ENCODE measurements around the gene ATP5ME. TPM values are rescaled to one million over a fixed set of nuclear protein-coding genes. Genes with fewer than 3 reads are reported as not detected.

The ATP5ME gene
- total RNA-seq, 2 donors from 2014 or later = 187 to 224 TPM

DNA sequence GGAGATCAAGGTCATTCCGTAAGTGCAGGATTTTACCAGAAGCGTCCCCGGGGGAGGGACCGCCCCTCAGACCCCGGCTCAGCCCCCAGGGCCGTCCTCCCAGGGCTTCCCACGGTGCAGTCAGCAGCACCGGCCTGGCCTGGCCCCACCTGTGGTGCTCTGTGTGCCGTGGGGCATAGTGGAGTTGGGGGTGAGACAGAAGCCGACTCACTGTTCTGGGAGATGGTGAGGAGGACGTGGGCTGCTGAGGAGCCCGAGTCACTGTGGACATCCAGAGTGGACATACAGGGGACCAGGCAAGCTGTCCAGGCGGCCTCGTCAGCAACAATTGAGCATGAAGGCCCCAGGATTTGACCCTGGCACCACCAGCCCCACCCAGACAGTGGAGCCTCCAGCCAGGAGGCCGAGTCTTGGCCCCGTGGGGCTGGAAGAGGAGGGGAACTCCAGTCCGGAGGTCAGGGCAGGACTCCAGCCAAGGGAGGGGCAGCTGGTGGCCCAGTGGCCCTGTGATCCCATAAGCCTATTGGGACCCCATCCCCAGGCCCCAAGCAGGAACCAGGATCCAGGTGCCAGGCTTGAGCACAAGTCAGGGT lies 19.1 kb downstream of the ATP5ME start:
- H3K27me3 Mint-ChIP-seq = no peaks in the 10 kb centered on the region
- H3K27ac Mint-ChIP-seq = no peak overlapping the region
- H3K4me1 Mint-ChIP-seq (ENCODE audit: low read depth in 2 of 2) = peaks cover 0 to 3% of the 10 kb centered on the region in 2 donors
- H3K4me3 Mint-ChIP-seq = no peak overlapping the region
- no peaks in the 10 kb centered on the region for H3K9me3 Mint-ChIP-seq
- DNase-seq (ENCODE audit: low spot score) (no peak), ATAC-seq (no peak)
- H3K36me3 Mint-ChIP-seq = no peaks in the 10 kb centered on the region

DNA sequence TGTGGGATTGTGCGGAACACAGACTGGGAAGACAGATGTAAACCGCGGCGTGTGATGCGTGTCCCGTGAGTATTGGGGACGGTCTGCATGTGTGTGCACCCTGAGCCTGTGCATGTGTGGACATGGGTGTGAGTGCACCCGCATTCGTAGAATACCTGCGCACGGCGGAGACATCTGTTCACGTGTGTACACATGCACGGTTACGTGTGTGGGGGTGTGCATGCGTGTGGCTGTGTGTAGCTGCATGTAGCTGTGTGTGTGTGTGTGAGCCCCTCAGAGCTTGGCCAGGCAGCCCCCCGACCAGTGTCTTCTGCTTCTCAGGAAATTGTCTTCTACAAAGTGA lies 19.6 kb downstream of the ATP5ME start:
- H3K9me3 Mint-ChIP-seq = no peaks in the 10 kb centered on the region
- DNase-seq (ENCODE audit: low spot score) (no peak), ATAC-seq (no peak)
- no peaks in the 10 kb centered on the region for H3K27me3 Mint-ChIP-seq
- H3K36me3 Mint-ChIP-seq = no peaks in the 10 kb centered on the region
- no peak overlapping the region for H3K27ac Mint-ChIP-seq
- peaks cover 0 to 3% of the 10 kb centered on the region in 2 donors for H3K4me1 Mint-ChIP-seq (ENCODE audit: low read depth in 2 of 2)
- no peak overlapping the region for H3K4me3 Mint-ChIP-seq

- H3K4me1 Mint-ChIP-seq (ENCODE audit: low read depth in 2 of 2) = peaks cover 0 to 3% of the 10 kb centered on the region in 2 donors
- H3K27me3 Mint-ChIP-seq = no peaks in the 10 kb centered on the region
- ATAC-seq (no peak), DNase-seq (ENCODE audit: low spot score) (no peak)
- H3K27ac Mint-ChIP-seq = no peak overlapping the region
- H3K36me3 Mint-ChIP-seq = no peaks in the 10 kb centered on the region
- no peak overlapping the region for H3K4me3 Mint-ChIP-seq
- no peaks in the 10 kb centered on the region for H3K9me3 Mint-ChIP-seq
Measured at GRCh38 chr4:653831-654502, 20.1 kb downstream of the ATP5ME start.

- DNase-seq (ENCODE audit: low spot score) (no peak), ATAC-seq (no peak)
- peaks cover 0 to 3% of the 10 kb centered on the region in 2 donors for H3K4me1 Mint-ChIP-seq (ENCODE audit: low read depth in 2 of 2)
- H3K27me3 Mint-ChIP-seq = no peaks in the 10 kb centered on the region
- no peak overlapping the region for H3K4me3 Mint-ChIP-seq
- H3K36me3 Mint-ChIP-seq = no peaks in the 10 kb centered on the region
- H3K27ac Mint-ChIP-seq = no peak overlapping the region
- H3K9me3 Mint-ChIP-seq = no peaks in the 10 kb centered on the region
Measured at GRCh38 chr4:653080-653821, 20.8 kb downstream of the ATP5ME start.

DNA sequence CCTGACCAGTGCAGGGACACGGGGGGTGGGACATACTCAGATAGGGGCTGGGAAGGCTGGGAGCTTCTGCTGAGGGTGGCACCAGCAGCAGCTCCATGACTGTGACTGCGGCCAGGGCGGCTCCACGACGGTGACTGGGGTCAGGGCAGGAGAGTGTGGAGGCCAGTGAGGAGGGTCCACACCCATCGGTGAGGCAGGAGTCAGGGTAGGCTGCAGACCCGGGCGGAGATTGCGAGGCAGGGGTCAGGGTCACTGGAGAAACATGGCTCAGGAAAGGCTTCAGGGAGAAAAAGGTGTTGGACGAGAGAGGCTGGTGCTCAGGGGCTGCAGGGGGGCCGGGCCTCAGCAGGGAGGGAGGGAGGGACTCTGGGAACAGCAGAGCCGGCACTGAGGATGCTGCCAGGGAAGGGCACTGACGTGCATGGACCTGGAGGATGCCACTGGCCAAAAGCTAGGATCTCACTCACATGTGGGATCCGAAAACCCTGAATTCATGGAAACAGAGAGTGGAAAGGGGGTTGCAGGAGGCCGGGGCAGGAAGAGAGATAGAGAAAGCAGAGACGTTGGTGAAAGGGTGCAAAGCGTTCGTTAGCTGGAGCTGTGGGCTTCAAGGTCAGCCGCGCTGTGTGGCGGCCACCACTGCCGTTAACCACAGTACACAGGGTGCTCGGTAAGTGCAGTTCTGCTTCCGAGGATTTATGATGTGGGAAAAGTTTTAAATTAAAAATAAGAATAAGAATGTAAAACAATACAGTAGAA lies 22.0 kb downstream of the ATP5ME start:
- no peak for ATAC-seq
- no peak for DNase-seq (ENCODE audit: low spot score)
- Mint-ChIP-seq H3K4me1 (ENCODE audit: low read depth in 2 of 2) (peaks cover 0 to 3% of the 10 kb centered on the region in 2 donors), H3K27ac (no peak overlapping the region), H3K4me3 (no peak overlapping the region), H3K9me3 (no peaks in the 10 kb centered on the region), H3K27me3 (no peaks in the 10 kb centered on the region), H3K36me3 (no peaks in the 10 kb centered on the region)

GRCh38 chr4:650951-651883 lies 22.9 kb downstream of the ATP5ME start:
- peaks cover 5 to 6% of the 10 kb centered on the region in 2 donors for H3K27me3 Mint-ChIP-seq
- no peak overlapping the region for H3K27ac Mint-ChIP-seq
- ATAC-seq (no peak), DNase-seq (ENCODE audit: low spot score) (no peak)
- H3K9me3 Mint-ChIP-seq = no peaks in the 10 kb centered on the region
- H3K36me3 Mint-ChIP-seq = no peaks in the 10 kb centered on the region
- no peaks in the 10 kb centered on the region for H3K4me1 Mint-ChIP-seq (ENCODE audit: low read depth in 2 of 2)
- H3K4me3 Mint-ChIP-seq = no peak overlapping the region

DNA sequence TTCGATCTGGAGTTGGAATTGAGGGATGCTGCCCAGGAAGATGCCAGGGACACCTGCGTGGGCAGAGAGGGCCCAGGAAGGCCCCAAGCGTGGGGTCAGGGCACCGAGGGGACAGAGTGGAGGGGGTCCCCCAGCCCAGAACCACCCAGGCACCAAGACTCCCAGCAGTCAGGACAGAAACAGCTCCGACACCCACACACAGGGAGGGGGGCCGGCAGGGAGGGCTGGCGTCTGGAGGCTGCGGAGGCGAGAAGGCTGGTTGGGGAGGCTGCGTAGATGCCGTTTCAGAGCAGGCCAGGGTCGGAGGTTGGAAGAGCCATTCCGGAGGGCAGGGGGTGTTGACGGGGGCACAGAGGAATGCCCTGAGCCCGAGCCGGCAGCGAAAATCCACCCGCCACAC lies 23.6 kb downstream of the ATP5ME start:
- H3K9me3 Mint-ChIP-seq = no peaks in the 10 kb centered on the region
- H3K27me3 Mint-ChIP-seq = peaks cover 13 to 14% of the 10 kb centered on the region in 2 donors
- no peak for ATAC-seq

GRCh38 chr4:649751-650310 lies 24.2 kb downstream of the ATP5ME start:
- Mint-ChIP-seq H3K4me3 (no peak overlapping the region), H3K9me3 (no peaks in the 10 kb centered on the region), H3K27ac (no peak overlapping the region), H3K27me3 (peaks cover 13 to 16% of the 10 kb centered on the region in 2 donors), H3K36me3 (no peaks in the 10 kb centered on the region), H3K4me1 (ENCODE audit: low read depth in 2 of 2) (no peaks in the 10 kb centered on the region)
- ATAC-seq (no peak), DNase-seq (ENCODE audit: low spot score) (no peak)

More for the DNA sequence above, 23.6 kb downstream of the ATP5ME start:
- Mint-ChIP-seq H3K36me3 (no peaks in the 10 kb centered on the region), H3K4me3 (no peak overlapping the region), H3K27ac (no peak overlapping the region), H3K4me1 (ENCODE audit: low read depth in 2 of 2) (no peaks in the 10 kb centered on the region)
- no peak for DNase-seq (ENCODE audit: low spot score)

DNA sequence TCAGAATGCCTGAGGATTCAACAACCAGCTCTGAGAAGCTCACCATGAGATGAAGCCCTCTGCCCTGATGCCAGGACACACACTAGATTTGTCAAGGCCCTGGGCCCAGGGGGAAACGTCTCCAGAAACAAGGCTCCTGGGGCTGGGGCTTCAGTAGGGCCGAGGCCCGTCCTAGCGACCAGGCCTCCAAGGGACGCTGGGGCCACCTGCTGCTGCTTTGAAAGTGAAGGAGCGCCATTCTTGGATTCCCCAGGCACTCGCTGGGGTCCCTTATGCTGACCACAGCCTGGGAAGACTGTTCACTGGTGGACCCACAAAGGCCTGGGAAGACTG lies 24.8 kb downstream of the ATP5ME start:
- H3K4me3 Mint-ChIP-seq = no peak overlapping the region
- DNase-seq (ENCODE audit: low spot score) (no peak), ATAC-seq (no peak)
- peaks cover 13 to 16% of the 10 kb centered on the region in 2 donors for H3K27me3 Mint-ChIP-seq
- no peaks in the 10 kb centered on the region for H3K4me1 Mint-ChIP-seq (ENCODE audit: low read depth in 2 of 2)
- no peak overlapping the region for H3K27ac Mint-ChIP-seq
- no peaks in the 10 kb centered on the region for H3K9me3 Mint-ChIP-seq
- H3K36me3 Mint-ChIP-seq = no peaks in the 10 kb centered on the region

GRCh38 chr4:648579-649292 lies 25.3 kb downstream of the ATP5ME start:
- Mint-ChIP-seq H3K4me3 (no peak overlapping the region), H3K9me3 (no peaks in the 10 kb centered on the region), H3K36me3 (no peaks in the 10 kb centered on the region), H3K27me3 (peaks cover 13 to 16% of the 10 kb centered on the region in 2 donors), H3K27ac (no peak overlapping the region), H3K4me1 (ENCODE audit: low read depth in 2 of 2) (no peaks in the 10 kb centered on the region)
- DNase-seq (ENCODE audit: low spot score) = no peak
- no peak for ATAC-seq

GRCh38 chr4:647481-647880 lies 26.6 kb downstream of the ATP5ME start:
- ATAC-seq (no peak), DNase-seq (ENCODE audit: low spot score) (no peak)
- no peaks in the 10 kb centered on the region for H3K9me3 Mint-ChIP-seq
- H3K4me1 Mint-ChIP-seq (ENCODE audit: low read depth in 2 of 2) = no peaks in the 10 kb centered on the region
- peaks cover 13 to 21% of the 10 kb centered on the region in 2 donors for H3K27me3 Mint-ChIP-seq
- H3K4me3 Mint-ChIP-seq = no peak overlapping the region
- H3K27ac Mint-ChIP-seq = no peak overlapping the region
- peaks cover 4% of the 10 kb centered on the region for H3K36me3 Mint-ChIP-seq

DNA sequence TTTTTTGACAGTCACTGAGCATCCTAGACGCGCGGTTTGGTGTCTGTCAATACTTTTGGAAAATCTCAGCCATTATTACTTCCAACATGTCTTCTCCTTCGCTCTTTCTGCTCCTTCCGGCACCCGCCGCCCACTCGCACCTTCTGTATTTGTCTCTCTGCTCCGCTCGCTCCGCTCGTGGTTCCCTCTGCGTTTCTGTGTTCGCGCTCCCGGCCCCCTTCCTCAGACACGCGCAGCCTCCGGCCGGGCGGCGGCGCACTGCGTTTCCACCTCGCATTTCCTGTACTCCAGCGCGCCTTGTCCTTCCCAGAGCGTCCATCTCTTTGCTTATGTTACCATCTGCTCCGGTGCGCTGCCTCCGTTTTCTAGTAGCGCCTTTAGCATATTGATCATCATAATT lies 27.6 kb downstream of the ATP5ME start:
- Mint-ChIP-seq H3K27ac (no peak overlapping the region), H3K9me3 (no peaks in the 10 kb centered on the region), H3K4me3 (no peak overlapping the region), H3K4me1 (ENCODE audit: low read depth in 2 of 2) (no peaks in the 10 kb centered on the region), H3K36me3 (peaks cover 4% of the 10 kb centered on the region), H3K27me3 (peaks cover 13 to 21% of the 10 kb centered on the region in 2 donors)
- ATAC-seq (no peak), DNase-seq (ENCODE audit: low spot score) (no peak)

All from natural killer cell treated with Interleukin-12 subunit alpha and Interleukin-12 subunit beta and Interleukin-15 and Interleukin-18, amount 100 ng/mL, for 72 hours (primary cell).